ENCODE data around the gene KDM4E. TPM values are rescaled to one million over a fixed set of nuclear protein-coding genes. Genes with fewer than 3 reads are reported as not detected.
"Not testable (repeated sequence)": the region's sequence is repeated elsewhere in the genome, so short reads cannot be mapped to it uniquely, and the experiment has no call there.

Gene KDM4E
- total RNA-seq, 1 donor = not detected

- H3K4me3 ChIP-seq (ENCODE audit: low read depth, low read length) = no peak overlapping the region
- TF ChIP-seq CTCF (IDR thresholded peaks at IDR 0.05; ENCODE audit: insufficient read depth, low read depth, low read length) = no peak
- no peak for DNase-seq (ENCODE audit: low read depth)
Measured at GRCh38 chr11:95003716-95004115, 21.3 kb upstream of the KDM4E start.

- no peak overlapping the region for H3K4me3 ChIP-seq (ENCODE audit: low read depth, low read length)
- no peak for DNase-seq (ENCODE audit: low read depth)
- no peak for TF ChIP-seq CTCF (IDR thresholded peaks at IDR 0.05; ENCODE audit: insufficient read depth, low read depth, low read length)
Measured at GRCh38 chr11:95005642-95006041, 19.4 kb upstream of the KDM4E start.

GRCh38 chr11:95011376-95011775 lies 13.7 kb upstream of the KDM4E start:
- H3K4me3 ChIP-seq (ENCODE audit: low read depth, low read length) = no peak overlapping the region
- no peak for DNase-seq (ENCODE audit: low read depth)
- TF ChIP-seq CTCF (IDR thresholded peaks at IDR 0.05; ENCODE audit: insufficient read depth, low read depth, low read length) = no peak

- no peak overlapping the region for H3K4me3 ChIP-seq (ENCODE audit: low read depth, low read length)
- no peak for DNase-seq (ENCODE audit: low read depth)
- TF ChIP-seq CTCF (IDR thresholded peaks at IDR 0.05; ENCODE audit: insufficient read depth, low read depth, low read length) = no peak
Measured at GRCh38 chr11:95014184-95014821, 10.8 kb upstream of the KDM4E start.

GRCh38 chr11:95016139-95016538 lies 8.9 kb upstream of the KDM4E start:
- no peak for TF ChIP-seq CTCF (IDR thresholded peaks at IDR 0.05; ENCODE audit: insufficient read depth, low read depth, low read length)
- DNase-seq (ENCODE audit: low read depth) = no peak

GRCh38 chr11:95021468-95021867 lies 3.6 kb upstream of the KDM4E start:
- DNase-seq (ENCODE audit: low read depth); H3K4me3 ChIP-seq (ENCODE audit: low read depth, low read length): not testable (repeated sequence)

More at GRCh38 chr11:95016139-95016538, 8.9 kb upstream of the KDM4E start:
- no peak overlapping the region for H3K4me3 ChIP-seq (ENCODE audit: low read depth, low read length)

GRCh38 chr11:95025594-95025993 lies 536 bp downstream of the KDM4E start:
- not testable (repeated sequence) for DNase-seq (ENCODE audit: low read depth); H3K4me3 ChIP-seq (ENCODE audit: low read depth, low read length)

- TF ChIP-seq CTCF (IDR thresholded peaks at IDR 0.05; ENCODE audit: insufficient read depth, low read depth, low read length) = no peak
- DNase-seq (ENCODE audit: low read depth) = no peak
- no peak overlapping the region for H3K4me3 ChIP-seq (ENCODE audit: low read depth, low read length)
Measured at GRCh38 chr11:95028357-95028756, 3.3 kb downstream of the KDM4E start.

Data from fibroblast of villous mesenchyme (primary cell).